HCT116 (cell line): ENCODE data around the gene CDCP2.

ENCODE experiments used
- CEBPB ChIP-seq: IDR thresholded peaks from 2 replicates; pipeline ENCODE4 v1.6.1; 2012; ENCODE audit warnings: low read depth
- CTCF ChIP-seq, 3 experiments: fragments of 200-600 bp in 1 of 3; sonication (generic) in 1 of 3; IDR thresholded peaks in 2 of 3; conservative IDR thresholded peaks in 1 of 3; 2 replicates each; pipeline ENCODE4 v1.5.1; 2012 to 2017; ENCODE audit warnings: low read depth in 2 of 3, low read length in 2 of 3, antibody characterized with exemption in 1 of 3, borderline replicate concordance in 1 of 3, control low read depth in 1 of 3, mild to moderate bottlenecking in 1 of 3, mixed read lengths in 1 of 3, mixed run types in 1 of 3, moderate library complexity in 1 of 3; ENCODE audit not compliant: insufficient read depth in 1 of 3
- EZH2 ChIP-seq: fragments of 200-600 bp; sonication (generic); IDR thresholded peaks from 2 replicates; pipeline ENCODE4 v1.6.1; 2017; ENCODE audit warnings: antibody characterized with exemption, mixed run types
- FOSL1 ChIP-seq: IDR thresholded peaks from 2 replicates; pipeline ENCODE4 v1.6.1; 2012; ENCODE audit warnings: low read depth
- MAX ChIP-seq: IDR thresholded peaks from 2 replicates; pipeline ENCODE4 v1.6.1; 2012
- POLR2A ChIP-seq: IDR thresholded peaks from 2 replicates; pipeline ENCODE4 v1.7.0; 2011; ENCODE audit warnings: borderline replicate concordance; ENCODE audit not compliant: insufficient read depth, insufficient read length; ENCODE audit errors: extremely low read depth
- POLR2AphosphoS5 ChIP-seq: IDR thresholded peaks from 2 replicates; pipeline ENCODE4 v1.6.1; 2011; ENCODE audit warnings: mild to moderate bottlenecking, low read depth, low read length, moderate library complexity
- RAD21 ChIP-seq: IDR thresholded peaks from 2 replicates; pipeline ENCODE4 v1.6.1; 2012; ENCODE audit warnings: low read depth, mild to moderate bottlenecking
- REST ChIP-seq: IDR thresholded peaks from 2 replicates; pipeline ENCODE4 v1.6.1; 2012; ENCODE audit warnings: low read depth
- SP1 ChIP-seq: IDR thresholded peaks from 2 replicates; pipeline ENCODE4 v1.6.1; 2012; ENCODE audit warnings: low read depth
- SRF ChIP-seq: IDR thresholded peaks from 2 replicates; pipeline ENCODE4 v1.6.1; 2012; ENCODE audit warnings: low read depth
- TCF7L2 ChIP-seq: IDR thresholded peaks from 2 replicates; pipeline ENCODE4 v1.7.0; 2011; ENCODE audit warnings: borderline replicate concordance, inconsistent platforms; ENCODE audit not compliant: insufficient read depth, insufficient read length; ENCODE audit errors: extremely low read depth
- YY1 ChIP-seq: IDR thresholded peaks from 2 replicates; pipeline ENCODE4 v1.6.1; 2011; ENCODE audit warnings: low read length, low read depth, moderate library complexity, mild to moderate bottlenecking; ENCODE audit not compliant: insufficient replicate concordance; ENCODE audit errors: extremely low read depth
- ZBTB33 ChIP-seq: IDR thresholded peaks from 2 replicates; pipeline ENCODE4 v1.6.1; 2011; ENCODE audit warnings: mild to moderate bottlenecking, low read length, moderate library complexity; ENCODE audit not compliant: insufficient replicate concordance; ENCODE audit errors: extremely low read depth

- TF ChIP-seq MAX (no peak), POLR2AphosphoS5 (no peak), CTCF (IDR thresholded peaks at IDR 0.05 in 2 of 3, conservative IDR thresholded peaks at IDR 0.05 in 1 of 3; ENCODE audit: borderline replicate concordance in 1 of 3, insufficient read depth in 1 of 3, low read depth in 2 of 3, low read length in 2 of 3) (no peak), EZH2 (no peak), POLR2A (no peak), TCF7L2 (no peak), REST (no peak), RAD21 (no peak), SP1 (no peak), FOSL1 (no peak), ZBTB33 (no peak), CEBPB (no peak), SRF (no peak), YY1 (no peak)
Measured at GRCh38 chr1:54096877-54097240, 55.9 kb downstream of the CDCP2 start.
